HEK293 (cell line): ENCODE data around the gene SLC2A11.

ENCODE experiments used
- CTCF ChIA-PET: fragments of 350-600 bp; formaldehyde crosslinking; extraction: SDS; loops from one replicate; lab custom pipeline; 2021; ENCODE audit warnings: antibody characterized with exemption; lab: Yijun Ruan, JAX
- POLR2A ChIA-PET: fragments of 300-600 bp; formaldehyde crosslinking; extraction: SDS; loops from one replicate; lab custom pipeline; 2020; ENCODE audit warnings: antibody characterized with exemption, inconsistent platforms; lab: Yijun Ruan, JAX
- H3K27ac ChIP-seq: fragments of 200-500 bp; sonication (Bioruptor generic); 2 replicates; pipeline ENCODE4 v1.5.1; 2014; ENCODE audit warnings: low read depth, low read length, control low read depth, inconsistent platforms; ENCODE audit errors: extremely low read depth
- H3K36me3 ChIP-seq, 2 experiments: fragments of 200-500 bp in 1 of 2; sonication (Bioruptor generic) in 1 of 2; 1 replicate in 1 of 2; 2 replicates in 1 of 2; pipeline ENCODE4 v1.5.1; 2014 to 2017; ENCODE audit warnings: inconsistent platforms in 2 of 2, low read length in 2 of 2; ENCODE audit not compliant: control insufficient read depth in 2 of 2, insufficient read depth in 1 of 2
- H3K4me1 ChIP-seq: fragments of 200-500 bp; sonication (Bioruptor generic); 2 replicates; pipeline ENCODE4 v1.5.1; 2014; ENCODE audit warnings: mild to moderate bottlenecking, low read length, inconsistent platforms; ENCODE audit not compliant: control insufficient read depth, insufficient read depth
- H3K4me3 ChIP-seq: 2 replicates; pipeline ENCODE4 v1.5.1; 2011; ENCODE audit warnings: low read depth, mild to moderate bottlenecking, control low read depth, low read length, moderate library complexity
- H3K9me3 ChIP-seq: fragments of 200-500 bp; sonication (Bioruptor generic); 2 replicates; pipeline ENCODE4 v1.5.1; 2014; ENCODE audit warnings: low read depth, low read length, inconsistent platforms; ENCODE audit not compliant: control insufficient read depth, insufficient read depth
- KLF8 ChIP-seq: fragments of 450-650 bp; formaldehyde crosslinking; IDR thresholded peaks from 2 replicates; pipeline ENCODE4 v1.5.1; 2016; ENCODE audit warnings: missing biosample characterization, missing genetic modification characterization
- MEIS1 ChIP-seq: sonication (generic); formaldehyde crosslinking; IDR thresholded peaks from 2 replicates; pipeline ENCODE4 v1.8.1; 2022; ENCODE audit warnings: missing genetic modification reagents, mild to moderate bottlenecking, borderline replicate concordance
- MYNN ChIP-seq: fragments of 450-650 bp; formaldehyde crosslinking; IDR thresholded peaks from 2 replicates; pipeline ENCODE4 v1.5.1; 2016; ENCODE audit warnings: missing biosample characterization, missing genetic modification characterization, borderline replicate concordance
- OSR2 ChIP-seq: fragments of 450-650 bp; formaldehyde crosslinking; IDR thresholded peaks from 2 replicates; pipeline ENCODE4 v1.5.1; 2016; ENCODE audit warnings: missing biosample characterization, missing genetic modification characterization
- ZBTB20 ChIP-seq: fragments of 450-650 bp; formaldehyde crosslinking; IDR thresholded peaks from 2 replicates; pipeline ENCODE4 v1.5.1; 2016; ENCODE audit warnings: missing biosample characterization, missing genetic modification characterization
- ZBTB7A ChIP-seq: fragments of 450-650 bp; formaldehyde crosslinking; IDR thresholded peaks from 2 replicates; pipeline ENCODE4 v1.5.1; 2016; ENCODE audit warnings: low read depth, missing biosample characterization, missing genetic modification characterization
- ZNF121 ChIP-seq: fragments of 450-650 bp; formaldehyde crosslinking; IDR thresholded peaks from 2 replicates; pipeline ENCODE4 v1.5.1; 2016; ENCODE audit warnings: missing biosample characterization, missing genetic modification characterization
- ZNF16 ChIP-seq: fragments of 450-650 bp; formaldehyde crosslinking; IDR thresholded peaks from 2 replicates; pipeline ENCODE4 v1.5.1; 2016; ENCODE audit warnings: low read depth, missing biosample characterization, missing genetic modification characterization
- ZNF214 ChIP-seq: fragments of 450-650 bp; formaldehyde crosslinking; IDR thresholded peaks from 2 replicates; pipeline ENCODE4 v1.5.1; 2017; ENCODE audit warnings: missing biosample characterization, mild to moderate bottlenecking, missing genetic modification characterization, borderline replicate concordance
- ZNF324 ChIP-seq: fragments of 450-650 bp; formaldehyde crosslinking; IDR thresholded peaks from 2 replicates; pipeline ENCODE4 v1.5.1; 2016; ENCODE audit warnings: missing biosample characterization, missing genetic modification characterization
- ZNF366 ChIP-seq: fragments of 450-650 bp; formaldehyde crosslinking; conservative IDR thresholded peaks from 2 replicates; pipeline ENCODE4 v1.5.1; 2016; ENCODE audit warnings: missing biosample characterization, missing genetic modification characterization
- ZNF510 ChIP-seq: fragments of 450-650 bp; formaldehyde crosslinking; IDR thresholded peaks from 2 replicates; pipeline ENCODE4 v1.5.1; 2018; ENCODE audit warnings: mild to moderate bottlenecking, missing genetic modification characterization, missing biosample characterization; ENCODE audit not compliant: insufficient replicate concordance
- ZNF521 ChIP-seq: fragments of 450-650 bp; formaldehyde crosslinking; IDR thresholded peaks from 2 replicates; pipeline ENCODE4 v1.5.1; 2017; ENCODE audit warnings: missing biosample characterization, mild to moderate bottlenecking, missing genetic modification characterization
- ZNF544 ChIP-seq: fragments of 450-650 bp; formaldehyde crosslinking; IDR thresholded peaks from 2 replicates; pipeline ENCODE4 v1.5.0; 2017; ENCODE audit warnings: missing biosample characterization, missing genetic modification characterization
- ZNF654 ChIP-seq: fragments of 450-650 bp; formaldehyde crosslinking; IDR thresholded peaks from 2 replicates; pipeline ENCODE4 v1.5.1; 2016; ENCODE audit warnings: low read depth, missing biosample characterization, missing genetic modification characterization
- ZSCAN23 ChIP-seq: fragments of 450-650 bp; formaldehyde crosslinking; IDR thresholded peaks from 2 replicates; pipeline ENCODE4 v1.5.1; 2016; ENCODE audit warnings: missing biosample characterization, missing genetic modification characterization
- TF ChIP-seq, protein P1 (sequence below): fragments of 450-650 bp; formaldehyde crosslinking; IDR thresholded peaks from 2 replicates; pipeline ENCODE4 v1.5.1; 2017; ENCODE audit warnings: missing biosample characterization, missing genetic modification characterization
- TF ChIP-seq, protein P2 (sequence below): fragments of 450-650 bp; formaldehyde crosslinking; IDR thresholded peaks from 2 replicates; pipeline ENCODE4 v1.5.1; 2016; ENCODE audit warnings: missing biosample characterization, missing genetic modification characterization
- TF ChIP-seq, protein P3 (sequence below): fragments of 450-650 bp; IDR thresholded peaks from 2 replicates; pipeline ENCODE4 v1.5.1; 2018; ENCODE audit warnings: missing biosample characterization, missing genetic modification characterization
- TF ChIP-seq, protein P4 (sequence below): fragments of 450-650 bp; formaldehyde crosslinking; IDR thresholded peaks from 2 replicates; pipeline ENCODE4 v1.5.1; 2016; ENCODE audit warnings: missing biosample characterization, missing genetic modification characterization
- TF ChIP-seq, protein P5 (sequence below): fragments of 450-650 bp; formaldehyde crosslinking; IDR thresholded peaks from 2 replicates; pipeline ENCODE4 v1.5.1; 2016; ENCODE audit warnings: missing biosample characterization, missing genetic modification characterization, borderline replicate concordance

Gene SLC2A11

DNA sequence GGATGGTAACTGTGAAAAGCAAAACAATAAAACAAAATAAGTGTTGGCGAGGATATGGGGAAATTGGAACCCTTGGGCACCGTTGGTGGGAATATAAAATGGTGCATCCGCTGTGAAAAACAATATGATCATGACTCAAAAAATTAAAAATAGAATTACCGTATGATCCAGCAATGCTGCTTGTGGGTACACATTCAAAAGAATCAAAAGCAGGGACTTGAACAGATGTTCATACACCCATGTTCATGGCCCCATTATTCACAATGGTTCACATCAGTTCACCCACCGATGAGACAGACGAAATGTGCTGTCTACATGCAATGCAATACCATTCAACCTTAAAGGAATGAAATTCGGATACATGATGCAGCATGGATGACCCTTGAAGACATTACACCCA, 17.6 kb upstream of the SLC2A11 start (continued):
- no peak for TF ChIP-seq MEIS1 (CRISPR knock-in tag)

DNA sequence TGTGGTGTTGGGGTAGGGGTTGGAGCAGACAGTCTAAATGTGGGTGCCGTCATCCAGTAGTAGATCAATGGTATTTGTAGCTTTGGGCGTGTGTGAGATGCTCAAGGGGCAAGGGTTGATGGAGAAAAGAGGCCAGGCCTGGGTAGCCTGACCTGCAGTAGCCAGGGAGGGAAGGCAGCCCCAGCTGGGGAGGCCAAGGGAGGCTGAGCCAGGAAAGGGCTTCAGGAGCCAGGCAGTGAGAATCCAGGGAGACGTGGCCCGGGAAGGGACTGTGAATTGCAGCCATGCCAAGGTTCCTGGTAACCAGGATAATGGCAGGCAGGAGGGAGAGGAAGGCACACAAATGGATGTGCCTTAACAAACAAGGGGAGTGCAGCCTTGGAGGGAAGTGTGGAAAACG, 16.4 kb upstream of the SLC2A11 start:
- no peak overlapping the region for H3K27ac ChIP-seq
- CTCF ChIA-PET: interaction anchor here (0.6 to 1.6 kb wide), 2 partner anchors 9 to 246 kb away, joined by 3 to 6 read pairs; no protein-coding TSS in a partner anchor
- POLR2A ChIA-PET: no interaction called here
- H3K4me1 ChIP-seq: no peaks in the 10 kb centered on the region
- no peaks in the 10 kb centered on the region for H3K9me3 ChIP-seq
- H3K4me3 ChIP-seq: no peak overlapping the region
- peaks cover 0 to 13% of the 10 kb centered on the region in 2 experiments; a peak in 1 of 3 replicates for H3K36me3 ChIP-seq
- TF ChIP-seq ZNF654 (tag by site-specific recombination) (no peak), ZSCAN23 (tag by site-specific recombination) (no peak)
- TF ChIP-seq, protein P1, sequence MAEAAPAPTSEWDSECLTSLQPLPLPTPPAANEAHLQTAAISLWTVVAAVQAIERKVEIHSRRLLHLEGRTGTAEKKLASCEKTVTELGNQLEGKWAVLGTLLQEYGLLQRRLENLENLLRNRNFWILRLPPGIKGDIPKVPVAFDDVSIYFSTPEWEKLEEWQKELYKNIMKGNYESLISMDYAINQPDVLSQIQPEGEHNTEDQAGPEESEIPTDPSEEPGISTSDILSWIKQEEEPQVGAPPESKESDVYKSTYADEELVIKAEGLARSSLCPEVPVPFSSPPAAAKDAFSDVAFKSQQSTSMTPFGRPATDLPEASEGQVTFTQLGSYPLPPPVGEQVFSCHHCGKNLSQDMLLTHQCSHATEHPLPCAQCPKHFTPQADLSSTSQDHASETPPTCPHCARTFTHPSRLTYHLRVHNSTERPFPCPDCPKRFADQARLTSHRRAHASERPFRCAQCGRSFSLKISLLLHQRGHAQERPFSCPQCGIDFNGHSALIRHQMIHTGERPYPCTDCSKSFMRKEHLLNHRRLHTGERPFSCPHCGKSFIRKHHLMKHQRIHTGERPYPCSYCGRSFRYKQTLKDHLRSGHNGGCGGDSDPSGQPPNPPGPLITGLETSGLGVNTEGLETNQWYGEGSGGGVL (tag by site-specific recombination): no peak

DNA sequence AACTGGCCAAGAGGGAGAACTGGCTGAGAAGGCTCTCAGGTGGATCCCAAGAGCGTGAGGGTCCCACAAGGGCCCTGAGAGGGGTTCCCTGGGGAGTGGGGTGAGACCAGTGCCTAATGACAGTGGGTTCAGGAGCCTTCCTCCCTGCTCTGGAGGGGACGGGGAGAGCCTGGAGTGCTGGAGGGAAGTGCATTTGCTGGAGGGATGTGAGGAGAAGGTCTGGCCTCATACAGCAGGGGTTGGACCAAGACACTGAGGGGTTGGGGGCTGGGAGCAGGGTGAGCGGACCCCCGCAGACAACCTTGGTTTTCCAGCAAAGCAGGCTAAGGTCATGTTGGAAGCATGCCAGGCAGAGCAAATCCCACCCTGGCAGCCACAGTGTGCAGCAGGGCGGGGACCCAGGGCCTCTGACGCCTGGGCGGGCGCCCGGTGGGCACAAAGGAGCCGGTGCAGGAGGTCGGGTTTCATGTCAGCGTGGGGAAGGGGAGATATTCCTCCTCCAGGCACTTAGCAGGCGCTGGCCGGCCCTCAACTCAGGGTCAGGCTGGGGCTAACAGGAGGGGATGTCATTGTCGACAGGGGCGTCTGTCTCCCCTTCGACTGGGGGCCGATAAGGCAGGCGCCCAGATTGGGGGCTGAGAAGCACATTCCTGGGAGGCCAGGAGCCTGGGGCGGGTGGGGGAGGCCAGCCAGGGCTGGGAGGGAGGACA, 15.8 kb upstream of the SLC2A11 start:
- ChIA-PET POLR2A (no interaction called here), CTCF (interaction anchor here (1.6 kb wide), 1 partner anchor 8 kb away, joined by 6 read pairs; no protein-coding TSS in a partner anchor)
- Histone ChIP-seq H3K36me3 (peaks cover 0 to 8% of the 10 kb centered on the region in 2 experiments; a peak in 1 of 3 replicates), H3K9me3 (no peaks in the 10 kb centered on the region), H3K4me3 (no peak overlapping the region), H3K4me1 (no peaks in the 10 kb centered on the region), H3K27ac (no peak overlapping the region)
- TF ChIP-seq, protein P2, sequence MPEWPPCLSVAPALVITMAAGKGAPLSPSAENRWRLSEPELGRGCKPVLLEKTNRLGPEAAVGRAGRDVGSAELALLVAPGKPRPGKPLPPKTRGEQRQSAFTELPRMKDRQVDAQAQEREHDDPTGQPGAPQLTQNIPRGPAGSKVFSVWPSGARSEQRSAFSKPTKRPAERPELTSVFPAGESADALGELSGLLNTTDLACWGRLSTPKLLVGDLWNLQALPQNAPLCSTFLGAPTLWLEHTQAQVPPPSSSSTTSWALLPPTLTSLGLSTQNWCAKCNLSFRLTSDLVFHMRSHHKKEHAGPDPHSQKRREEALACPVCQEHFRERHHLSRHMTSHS (tag by site-specific recombination): no peak
- no peak for TF ChIP-seq ZNF121 (tag by site-specific recombination)
- TF ChIP-seq, protein P3, sequence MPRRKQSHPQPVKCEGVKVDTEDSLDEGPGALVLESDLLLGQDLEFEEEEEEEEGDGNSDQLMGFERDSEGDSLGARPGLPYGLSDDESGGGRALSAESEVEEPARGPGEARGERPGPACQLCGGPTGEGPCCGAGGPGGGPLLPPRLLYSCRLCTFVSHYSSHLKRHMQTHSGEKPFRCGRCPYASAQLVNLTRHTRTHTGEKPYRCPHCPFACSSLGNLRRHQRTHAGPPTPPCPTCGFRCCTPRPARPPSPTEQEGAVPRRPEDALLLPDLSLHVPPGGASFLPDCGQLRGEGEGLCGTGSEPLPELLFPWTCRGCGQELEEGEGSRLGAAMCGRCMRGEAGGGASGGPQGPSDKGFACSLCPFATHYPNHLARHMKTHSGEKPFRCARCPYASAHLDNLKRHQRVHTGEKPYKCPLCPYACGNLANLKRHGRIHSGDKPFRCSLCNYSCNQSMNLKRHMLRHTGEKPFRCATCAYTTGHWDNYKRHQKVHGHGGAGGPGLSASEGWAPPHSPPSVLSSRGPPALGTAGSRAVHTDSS (tag by site-specific recombination): no peak
- TF ChIP-seq ZNF16: no peak
- no peak for TF ChIP-seq ZNF544
- TF ChIP-seq ZBTB20: no peak
- no peak for TF ChIP-seq ZNF510 (tag by site-specific recombination)
- no peak for TF ChIP-seq OSR2 (tag by site-specific recombination)
- TF ChIP-seq, protein P4, sequence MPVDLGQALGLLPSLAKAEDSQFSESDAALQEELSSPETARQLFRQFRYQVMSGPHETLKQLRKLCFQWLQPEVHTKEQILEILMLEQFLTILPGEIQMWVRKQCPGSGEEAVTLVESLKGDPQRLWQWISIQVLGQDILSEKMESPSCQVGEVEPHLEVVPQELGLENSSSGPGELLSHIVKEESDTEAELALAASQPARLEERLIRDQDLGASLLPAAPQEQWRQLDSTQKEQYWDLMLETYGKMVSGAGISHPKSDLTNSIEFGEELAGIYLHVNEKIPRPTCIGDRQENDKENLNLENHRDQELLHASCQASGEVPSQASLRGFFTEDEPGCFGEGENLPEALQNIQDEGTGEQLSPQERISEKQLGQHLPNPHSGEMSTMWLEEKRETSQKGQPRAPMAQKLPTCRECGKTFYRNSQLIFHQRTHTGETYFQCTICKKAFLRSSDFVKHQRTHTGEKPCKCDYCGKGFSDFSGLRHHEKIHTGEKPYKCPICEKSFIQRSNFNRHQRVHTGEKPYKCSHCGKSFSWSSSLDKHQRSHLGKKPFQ (tag by site-specific recombination): no peak
- TF ChIP-seq, protein P5, sequence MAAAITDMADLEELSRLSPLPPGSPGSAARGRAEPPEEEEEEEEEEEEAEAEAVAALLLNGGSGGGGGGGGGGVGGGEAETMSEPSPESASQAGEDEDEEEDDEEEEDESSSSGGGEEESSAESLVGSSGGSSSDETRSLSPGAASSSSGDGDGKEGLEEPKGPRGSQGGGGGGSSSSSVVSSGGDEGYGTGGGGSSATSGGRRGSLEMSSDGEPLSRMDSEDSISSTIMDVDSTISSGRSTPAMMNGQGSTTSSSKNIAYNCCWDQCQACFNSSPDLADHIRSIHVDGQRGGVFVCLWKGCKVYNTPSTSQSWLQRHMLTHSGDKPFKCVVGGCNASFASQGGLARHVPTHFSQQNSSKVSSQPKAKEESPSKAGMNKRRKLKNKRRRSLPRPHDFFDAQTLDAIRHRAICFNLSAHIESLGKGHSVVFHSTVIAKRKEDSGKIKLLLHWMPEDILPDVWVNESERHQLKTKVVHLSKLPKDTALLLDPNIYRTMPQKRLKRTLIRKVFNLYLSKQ: no peak
- TF ChIP-seq KLF8 (tag by site-specific recombination): no peak
- no peak for TF ChIP-seq ZNF324 (tag by site-specific recombination)
- no peak for TF ChIP-seq ZNF521 (tag by site-specific recombination)
- no peak for TF ChIP-seq ZNF366 (tag by site-specific recombination)
- TF ChIP-seq ZNF214 (tag by site-specific recombination): no peak
- no peak for TF ChIP-seq MYNN (tag by site-specific recombination)
- no peak for TF ChIP-seq ZBTB7A (tag by site-specific recombination)
